Measurements from ENCODE around the gene RHPN2. TPM values are rescaled to one million over a fixed set of nuclear protein-coding genes. Genes with fewer than 3 reads are reported as not detected.

The RHPN2 gene
- total and polyA plus RNA-seq, 2 experiments from 2014 or later: 11.7 to 21.7 TPM

DNA sequence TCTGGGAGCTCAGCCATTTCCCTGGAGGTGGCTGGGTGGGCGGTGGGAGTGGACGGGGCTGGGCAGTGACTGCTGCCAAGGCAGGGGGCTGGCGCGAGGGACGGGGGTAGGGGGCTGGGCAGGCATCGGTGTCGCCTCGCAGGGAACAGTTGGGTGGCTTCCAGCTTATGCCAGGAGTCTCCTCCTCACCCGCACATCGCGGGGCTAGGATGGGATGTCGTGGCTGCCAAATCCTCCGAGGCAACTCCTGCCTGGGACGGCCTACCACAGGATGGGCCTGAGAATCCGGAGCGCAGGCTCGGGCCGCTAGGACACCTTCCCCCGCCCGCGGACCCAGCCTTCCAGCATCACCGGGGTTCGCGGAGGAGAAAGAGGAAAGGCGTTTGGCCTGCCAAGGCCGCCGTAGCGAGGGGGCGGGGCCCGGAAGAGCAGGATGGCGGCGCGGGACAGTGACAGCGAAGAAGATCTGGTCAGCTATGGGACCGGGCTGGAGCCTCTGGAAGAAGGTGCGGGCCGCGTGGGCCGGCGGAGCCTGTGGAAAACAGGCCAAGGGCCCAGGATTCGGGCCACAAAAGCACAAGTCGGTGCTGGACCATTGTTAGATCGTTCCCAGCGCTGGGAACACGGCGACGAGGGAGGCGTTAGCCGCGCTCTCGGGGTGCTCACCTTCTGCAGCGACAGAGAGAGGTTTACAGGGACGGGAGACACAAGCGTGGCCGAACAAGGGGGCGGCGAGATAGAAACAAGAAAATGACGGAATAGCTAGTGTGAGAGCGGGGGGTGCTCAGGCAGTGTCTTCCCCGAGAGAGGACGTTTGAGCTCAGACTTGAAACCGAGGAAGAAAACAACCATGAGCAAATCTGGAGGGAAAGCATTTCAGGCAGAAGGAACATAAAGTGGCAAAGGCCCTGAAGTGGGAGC is 16.3 kb upstream of the RHPN2 start, which contains the start of gene GPATCH1:
Gene GPATCH1, plus strand, starts transcription at position 421 of the 921 bp plus-strand sequence. Its CDS starts 13 bp downstream, at position 434.
- TF ChIP-seq, protein P1, sequence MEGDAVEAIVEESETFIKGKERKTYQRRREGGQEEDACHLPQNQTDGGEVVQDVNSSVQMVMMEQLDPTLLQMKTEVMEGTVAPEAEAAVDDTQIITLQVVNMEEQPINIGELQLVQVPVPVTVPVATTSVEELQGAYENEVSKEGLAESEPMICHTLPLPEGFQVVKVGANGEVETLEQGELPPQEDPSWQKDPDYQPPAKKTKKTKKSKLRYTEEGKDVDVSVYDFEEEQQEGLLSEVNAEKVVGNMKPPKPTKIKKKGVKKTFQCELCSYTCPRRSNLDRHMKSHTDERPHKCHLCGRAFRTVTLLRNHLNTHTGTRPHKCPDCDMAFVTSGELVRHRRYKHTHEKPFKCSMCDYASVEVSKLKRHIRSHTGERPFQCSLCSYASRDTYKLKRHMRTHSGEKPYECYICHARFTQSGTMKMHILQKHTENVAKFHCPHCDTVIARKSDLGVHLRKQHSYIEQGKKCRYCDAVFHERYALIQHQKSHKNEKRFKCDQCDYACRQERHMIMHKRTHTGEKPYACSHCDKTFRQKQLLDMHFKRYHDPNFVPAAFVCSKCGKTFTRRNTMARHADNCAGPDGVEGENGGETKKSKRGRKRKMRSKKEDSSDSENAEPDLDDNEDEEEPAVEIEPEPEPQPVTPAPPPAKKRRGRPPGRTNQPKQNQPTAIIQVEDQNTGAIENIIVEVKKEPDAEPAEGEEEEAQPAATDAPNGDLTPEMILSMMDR (IDR thresholded peaks at IDR 0.05; ENCODE audit: low read depth, low read length): no peak
- Histone ChIP-seq H3K27ac (peak within 1 kb of the TSS; percentile 70), H3K4me3 (peak within 1 kb of the TSS; percentile 92), H3K9me3 (ENCODE audit: low read depth) (no peaks in the 10 kb centered on the region), H3K4me1 (ENCODE audit: low read depth) (peaks cover 3% of the 10 kb centered on the region), H3K27me3 (no peaks in the 10 kb centered on the region), H3K36me3 (no peaks in the 10 kb centered on the region)
- peak; percentile 90 to 92 for DNase-seq (ENCODE audit: low read depth in 1 of 2, low spot score in 1 of 2)

DNA sequence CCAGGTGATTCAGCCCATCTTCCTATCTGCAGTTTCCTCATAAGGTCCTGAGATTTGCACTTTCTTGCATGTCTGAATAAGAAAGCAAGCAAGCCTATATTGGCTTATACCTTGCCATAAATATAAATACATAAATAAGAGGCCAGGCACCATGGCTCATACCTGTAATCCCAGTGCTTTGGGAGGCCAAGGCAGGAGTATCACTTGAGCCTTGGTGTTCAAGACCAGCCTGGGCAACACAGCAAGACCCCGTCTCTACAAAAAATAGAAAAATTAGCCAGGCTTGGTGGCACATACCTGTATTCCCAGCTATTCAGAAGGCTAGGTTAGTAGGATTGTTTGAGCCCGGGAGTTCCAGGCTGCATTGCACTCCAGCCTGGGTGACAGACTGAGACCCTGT is 10.8 kb upstream of the RHPN2 start:
- Histone ChIP-seq H3K9me3 (ENCODE audit: low read depth) (no peaks in the 10 kb centered on the region), H3K27me3 (no peaks in the 10 kb centered on the region), H3K36me3 (no peaks in the 10 kb centered on the region), H3K4me3 (no peak overlapping the region), H3K27ac (no peak overlapping the region), H3K4me1 (ENCODE audit: low read depth) (peaks cover 1% of the 10 kb centered on the region)
- no peak for DNase-seq (ENCODE audit: low read depth in 1 of 2, low spot score in 1 of 2)
- TF ChIP-seq, protein P1 (IDR thresholded peaks at IDR 0.05; ENCODE audit: low read depth, low read length): no peak

DNA sequence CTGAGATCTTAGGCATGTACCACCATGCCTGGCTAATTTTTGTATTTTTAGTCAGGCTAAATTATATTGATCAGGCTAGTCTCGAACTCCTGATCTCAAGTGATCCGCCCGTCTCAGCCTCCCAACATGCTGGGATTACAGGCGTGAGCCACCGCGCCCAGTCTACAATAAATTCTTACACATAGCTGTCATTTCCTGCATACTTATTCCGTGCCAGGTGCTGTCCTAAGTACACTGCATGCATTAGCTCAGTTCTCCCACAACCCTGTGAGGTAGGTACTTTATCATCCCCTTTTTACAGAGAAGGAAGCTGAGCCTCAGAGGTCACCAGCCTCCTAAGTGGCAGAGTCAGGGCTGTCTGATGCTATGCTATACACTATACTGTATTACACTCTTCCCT is 7.2 kb upstream of the RHPN2 start:
- no peak for DNase-seq (ENCODE audit: low read depth in 1 of 2, low spot score in 1 of 2)
- Histone ChIP-seq H3K27ac (no peak overlapping the region), H3K4me1 (ENCODE audit: low read depth) (no peaks in the 10 kb centered on the region), H3K4me3 (no peak overlapping the region), H3K9me3 (ENCODE audit: low read depth) (no peaks in the 10 kb centered on the region), H3K27me3 (no peaks in the 10 kb centered on the region), H3K36me3 (no peaks in the 10 kb centered on the region)
- TF ChIP-seq, protein P1 (IDR thresholded peaks at IDR 0.05; ENCODE audit: low read depth, low read length): no peak

DNA sequence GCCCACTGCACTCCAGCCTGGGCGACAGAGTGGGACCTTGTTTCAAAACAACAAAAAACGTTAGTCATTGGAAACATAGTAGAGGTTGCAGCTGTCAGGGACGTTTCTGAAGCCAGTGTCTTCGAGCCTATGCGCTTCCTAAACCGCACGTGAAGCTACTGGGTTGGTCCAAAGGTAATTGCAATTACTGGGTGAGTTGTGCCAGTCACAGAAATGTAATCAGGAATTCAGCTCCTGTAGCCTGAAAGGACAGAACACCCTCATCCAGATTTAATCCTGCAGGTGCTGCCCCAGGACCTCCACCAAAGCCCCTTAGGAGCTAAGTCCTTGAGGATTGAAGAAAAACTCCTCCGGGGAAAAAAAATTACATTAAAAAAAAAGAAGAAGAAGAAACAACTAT is 2.4 kb upstream of the RHPN2 start:
- Histone ChIP-seq H3K36me3 (no peaks in the 10 kb centered on the region), H3K4me1 (ENCODE audit: low read depth) (peaks cover 5% of the 10 kb centered on the region), H3K27me3 (peaks cover 3% of the 10 kb centered on the region), H3K27ac (no peak overlapping the region), H3K4me3 (no peak overlapping the region), H3K9me3 (ENCODE audit: low read depth) (no peaks in the 10 kb centered on the region)
- TF ChIP-seq, protein P1 (IDR thresholded peaks at IDR 0.05; ENCODE audit: low read depth, low read length): no peak
- no peak for DNase-seq (ENCODE audit: low read depth in 1 of 2, low spot score in 1 of 2)

DNA sequence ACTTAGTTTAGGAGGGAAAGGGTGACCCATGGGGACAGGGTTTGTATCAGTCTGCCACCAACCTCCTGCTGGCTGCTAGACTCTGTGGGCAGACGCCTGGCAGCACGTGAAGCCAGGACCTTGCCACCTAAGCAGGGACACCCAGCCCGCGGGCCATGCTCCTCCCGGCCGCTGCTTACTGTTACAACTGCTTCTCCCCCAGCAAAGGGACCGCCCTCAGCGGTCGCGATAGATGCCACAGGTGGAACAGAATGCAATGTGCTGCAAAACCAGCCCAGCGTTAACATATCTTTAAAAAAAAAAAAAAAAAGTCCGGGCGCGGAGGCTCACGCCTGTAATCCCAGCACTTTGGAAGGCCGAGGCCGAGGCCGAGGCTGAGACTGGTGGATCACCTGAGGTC is 1.9 kb upstream of the RHPN2 start:
- DNase-seq (ENCODE audit: low read depth in 1 of 2, low spot score in 1 of 2): no peak
- Histone ChIP-seq H3K27ac (no peak overlapping the region), H3K4me3 (no peak overlapping the region), H3K36me3 (no peaks in the 10 kb centered on the region), H3K27me3 (peaks cover 3% of the 10 kb centered on the region), H3K9me3 (ENCODE audit: low read depth) (no peaks in the 10 kb centered on the region), H3K4me1 (ENCODE audit: low read depth) (peaks cover 5% of the 10 kb centered on the region)
- TF ChIP-seq, protein P1 (IDR thresholded peaks at IDR 0.05; ENCODE audit: low read depth, low read length): no peak
